ENCODE measurements around the gene C10orf71. TPM values are rescaled to one million over a fixed set of nuclear protein-coding genes. Genes with fewer than 3 reads are reported as not detected.

C10orf71 gene
- polyA plus RNA-seq, 1 of the 3 experiments (the other 2 are of a cell fraction), result not detected

DNA sequence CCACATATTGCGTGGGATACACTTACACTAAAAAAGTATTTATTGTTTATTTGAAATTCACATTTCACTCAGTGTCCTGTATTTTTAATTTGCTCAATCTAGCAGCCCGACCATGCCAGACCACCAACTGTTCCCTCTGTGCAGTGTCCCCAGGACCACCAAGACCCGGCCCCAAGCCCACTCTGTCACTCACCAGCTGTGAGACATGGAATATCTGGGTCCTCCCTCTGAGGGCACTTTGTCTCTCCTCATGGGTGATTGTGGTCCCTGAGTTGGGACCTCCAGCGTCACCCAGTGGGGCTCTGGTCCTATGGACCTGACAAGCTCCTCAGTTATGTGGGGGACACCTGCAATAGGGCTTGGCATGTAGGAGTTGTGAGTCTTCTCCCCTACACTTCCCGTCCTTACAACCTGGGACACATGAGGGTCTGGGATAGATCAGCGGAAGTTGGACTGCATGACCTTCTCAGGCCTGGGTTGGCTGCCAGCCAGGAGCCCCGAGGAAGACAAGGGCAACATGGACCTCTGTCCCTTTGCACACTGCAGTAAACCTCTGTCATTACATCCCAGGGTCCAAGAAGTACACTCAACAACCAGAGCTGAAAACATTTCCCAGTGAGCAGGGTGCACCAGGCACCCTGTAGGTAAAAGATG is 12.1 kb downstream of the C10orf71 start (continued):
- TF ChIP-seq SMC3 (IDR thresholded peaks at IDR 0.05; ENCODE audit: low read depth, low read length) (no peak), EZH2phosphoT487 (IDR thresholded peaks at IDR 0.05; ENCODE audit: borderline replicate concordance, low read depth) (no peak)

GRCh38 chr10:49311555-49312236 is 12.7 kb downstream of the C10orf71 start:
- no peaks in the 10 kb centered on the region for H4K20me1 ChIP-seq (ENCODE audit: insufficient read depth)
- H3K36me3 ChIP-seq (replicated peaks in 1 of 2; ENCODE audit: control insufficient read depth in 1 of 2, insufficient read depth in 2 of 2, low read length in 1 of 2), result no peaks in the 10 kb centered on the region
- no peaks in the 10 kb centered on the region for H3K9me2 ChIP-seq
- H3K4me2 ChIP-seq, result no peak overlapping the region
- H3K9ac ChIP-seq, result no peak overlapping the region
- 37% methylated on average over 4 of the region's 4 CpGs for WGBS (ENCODE audit: low lambda C conversion rate)
- H3K27me3 ChIP-seq (ENCODE audit: insufficient read depth), result no peaks in the 10 kb centered on the region
- peaks cover 0 to 16% of the 10 kb centered on the region in 2 experiments; a peak in 1 of 4 replicates for H3K4me1 ChIP-seq (ENCODE audit: control insufficient read depth in 1 of 2, insufficient read depth in 2 of 2, low read depth in 1 of 2, low read length in 1 of 2)
- H3K9me3 ChIP-seq, result no peaks in the 10 kb centered on the region
- H3K4me3 ChIP-seq (ENCODE audit: low read depth in 2 of 2, low read length in 1 of 2), result no peak overlapping the region
- no peaks in the 10 kb centered on the region for H3F3A ChIP-seq (replicated peaks; ENCODE audit: insufficient read depth)
- DNase-seq, result no peak
- no peak overlapping the region for H3K27ac ChIP-seq (ENCODE audit: low read depth in 2 of 2, low read length in 1 of 2)
- ChIA-PET CTCF (no interaction called here), POLR2A (interaction anchor here (0.7 kb wide), 1 partner anchor 28 kb away, joined by 3 read pairs; no protein-coding TSS in a partner anchor)
- H3K79me2 ChIP-seq (ENCODE audit: insufficient read depth), result no peaks in the 10 kb centered on the region
- no peak for TF ChIP-seq GATA2 (CRISPR knock-in tag; IDR thresholded peaks at IDR 0.05)
- no peak for TF ChIP-seq EZH2phosphoT487 (IDR thresholded peaks at IDR 0.05; ENCODE audit: borderline replicate concordance, low read depth)
- no peak for TF ChIP-seq CHD2 (IDR thresholded peaks at IDR 0.05; ENCODE audit: low read length, partially characterized antibody)
- no peak for TF ChIP-seq POLR2AphosphoS5 (IDR thresholded peaks at IDR 0.05; ENCODE audit: low read depth, low read length)
- TF ChIP-seq TCF12 (IDR thresholded peaks at IDR 0.05), result no peak
- no peak for TF ChIP-seq RXRA (IDR thresholded peaks at IDR 0.05; ENCODE audit: borderline replicate concordance, low read depth)
- TF ChIP-seq FOSL2 (IDR thresholded peaks at IDR 0.05; ENCODE audit: borderline replicate concordance, low read depth), result no peak
- no peak for TF ChIP-seq MEF2A (IDR thresholded peaks at IDR 0.05; ENCODE audit: borderline replicate concordance, low read depth)
- no peak for TF ChIP-seq RFX5 (IDR thresholded peaks at IDR 0.05; ENCODE audit: low read length)
- no peak for TF ChIP-seq NRF1 (IDR thresholded peaks at IDR 0.05; ENCODE audit: low read depth, low read length)
- no peak for TF ChIP-seq IRF3 (IDR thresholded peaks at IDR 0.05; ENCODE audit: low read depth, low read length)
- no peak for TF ChIP-seq FOXJ3 (CRISPR knock-in tag; IDR thresholded peaks at IDR 0.05)
- TF ChIP-seq EP300 (IDR thresholded peaks at IDR 0.05; ENCODE audit: borderline replicate concordance in 1 of 2, low read depth in 1 of 2, low read length in 1 of 2), result no peak
- TF ChIP-seq, protein P1, sequence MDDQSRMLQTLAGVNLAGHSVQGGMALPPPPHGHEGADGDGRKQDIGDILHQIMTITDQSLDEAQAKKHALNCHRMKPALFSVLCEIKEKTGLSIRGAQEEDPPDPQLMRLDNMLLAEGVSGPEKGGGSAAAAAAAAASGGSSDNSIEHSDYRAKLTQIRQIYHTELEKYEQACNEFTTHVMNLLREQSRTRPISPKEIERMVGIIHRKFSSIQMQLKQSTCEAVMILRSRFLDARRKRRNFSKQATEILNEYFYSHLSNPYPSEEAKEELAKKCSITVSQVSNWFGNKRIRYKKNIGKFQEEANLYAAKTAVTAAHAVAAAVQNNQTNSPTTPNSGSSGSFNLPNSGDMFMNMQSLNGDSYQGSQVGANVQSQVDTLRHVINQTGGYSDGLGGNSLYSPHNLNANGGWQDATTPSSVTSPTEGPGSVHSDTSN (IDR thresholded peaks at IDR 0.05), result no peak
- no peak for TF ChIP-seq FOXM1 (IDR thresholded peaks at IDR 0.05; ENCODE audit: low read depth)
- no peak for TF ChIP-seq CTCF (IDR thresholded peaks at IDR 0.05)
- TF ChIP-seq, protein P2, sequence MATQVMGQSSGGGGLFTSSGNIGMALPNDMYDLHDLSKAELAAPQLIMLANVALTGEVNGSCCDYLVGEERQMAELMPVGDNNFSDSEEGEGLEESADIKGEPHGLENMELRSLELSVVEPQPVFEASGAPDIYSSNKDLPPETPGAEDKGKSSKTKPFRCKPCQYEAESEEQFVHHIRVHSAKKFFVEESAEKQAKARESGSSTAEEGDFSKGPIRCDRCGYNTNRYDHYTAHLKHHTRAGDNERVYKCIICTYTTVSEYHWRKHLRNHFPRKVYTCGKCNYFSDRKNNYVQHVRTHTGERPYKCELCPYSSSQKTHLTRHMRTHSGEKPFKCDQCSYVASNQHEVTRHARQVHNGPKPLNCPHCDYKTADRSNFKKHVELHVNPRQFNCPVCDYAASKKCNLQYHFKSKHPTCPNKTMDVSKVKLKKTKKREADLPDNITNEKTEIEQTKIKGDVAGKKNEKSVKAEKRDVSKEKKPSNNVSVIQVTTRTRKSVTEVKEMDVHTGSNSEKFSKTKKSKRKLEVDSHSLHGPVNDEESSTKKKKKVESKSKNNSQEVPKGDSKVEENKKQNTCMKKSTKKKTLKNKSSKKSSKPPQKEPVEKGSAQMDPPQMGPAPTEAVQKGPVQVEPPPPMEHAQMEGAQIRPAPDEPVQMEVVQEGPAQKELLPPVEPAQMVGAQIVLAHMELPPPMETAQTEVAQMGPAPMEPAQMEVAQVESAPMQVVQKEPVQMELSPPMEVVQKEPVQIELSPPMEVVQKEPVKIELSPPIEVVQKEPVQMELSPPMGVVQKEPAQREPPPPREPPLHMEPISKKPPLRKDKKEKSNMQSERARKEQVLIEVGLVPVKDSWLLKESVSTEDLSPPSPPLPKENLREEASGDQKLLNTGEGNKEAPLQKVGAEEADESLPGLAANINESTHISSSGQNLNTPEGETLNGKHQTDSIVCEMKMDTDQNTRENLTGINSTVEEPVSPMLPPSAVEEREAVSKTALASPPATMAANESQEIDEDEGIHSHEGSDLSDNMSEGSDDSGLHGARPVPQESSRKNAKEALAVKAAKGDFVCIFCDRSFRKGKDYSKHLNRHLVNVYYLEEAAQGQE (IDR thresholded peaks at IDR 0.05; ENCODE audit: low read depth, low read length), result no peak
- TF ChIP-seq SIN3A (IDR thresholded peaks at IDR 0.05; ENCODE audit: borderline replicate concordance, low read depth, low read length), result no peak
- no peak for TF ChIP-seq SMC3 (IDR thresholded peaks at IDR 0.05; ENCODE audit: low read depth, low read length)
- no peak for TF ChIP-seq GABPA (IDR thresholded peaks at IDR 0.05; ENCODE audit: low read depth)
- no peak overlapping the region for H2AFZ ChIP-seq (ENCODE audit: low read depth)

Measured in SK-N-SH (cell line).